Measurements from ENCODE around the gene MT1M. TPM values are rescaled to one million over a fixed set of nuclear protein-coding genes. Genes with fewer than 3 reads are reported as not detected.
"Not testable (repeated sequence)": the region's sequence is repeated elsewhere in the genome, so short reads cannot be mapped to it uniquely, and the experiment has no call there.

The MT1M gene
- total RNA-seq, 2 experiments from 2014 or later: not detected

GRCh38 chr16:56672171-56672570 lies 39.7 kb downstream of the MT1M start:
- Mint-ChIP-seq H3K27me3 (peaks cover 54% of the 10 kb centered on the region), H3K4me1 (ENCODE audit: low read depth) (peaks cover 26% of the 10 kb centered on the region)
- H3K36me3 Mint-ChIP-seq; H3K27ac Mint-ChIP-seq; DNase-seq; H3K9me3 Mint-ChIP-seq; POLR2A ChIA-PET; H3K4me3 Mint-ChIP-seq; intact Hi-C loops (cut with micrococcal nuclease): not testable (repeated sequence)
- CTCF ChIA-PET: interaction anchor here (1.8 to 2.9 kb wide), 2 partner anchors 30 to 95 kb away, joined by 5 to 13 read pairs; no protein-coding TSS in a partner anchor

- DNase-seq: no peak
- no peak overlapping the region for H3K27ac Mint-ChIP-seq
- ChIA-PET CTCF (interaction anchor here (1.2 to 2.9 kb wide), 3 partner anchors 10 to 96 kb away, joined by 4 to 13 read pairs (median 5); no protein-coding TSS in a partner anchor), POLR2A (no interaction called here)
- H3K27me3 Mint-ChIP-seq: peaks cover 47% of the 10 kb centered on the region
- H3K4me3 Mint-ChIP-seq: no peak overlapping the region
- no peaks in the 10 kb centered on the region for H3K36me3 Mint-ChIP-seq
- H3K4me1 Mint-ChIP-seq (ENCODE audit: low read depth): peaks cover 24% of the 10 kb centered on the region
- intact Hi-C loops (cut with micrococcal nuclease): no loop called here
- no peaks in the 10 kb centered on the region for H3K9me3 Mint-ChIP-seq
These were observed 40.5 kb downstream of the MT1M start for GRCh38 chr16:56672761-56673536.

GRCh38 chr16:56673921-56674320 lies 41.5 kb downstream of the MT1M start:
- Mint-ChIP-seq H3K9me3 (no peaks in the 10 kb centered on the region), H3K27me3 (peaks cover 39% of the 10 kb centered on the region), H3K27ac (no peak overlapping the region), H3K4me3 (no peak overlapping the region), H3K4me1 (ENCODE audit: low read depth) (peaks cover 18% of the 10 kb centered on the region), H3K36me3 (no peaks in the 10 kb centered on the region)
- peak; percentile 50 for DNase-seq
- ChIA-PET POLR2A (interaction anchor here (0.6 kb wide), 1 partner anchor 76 kb away, joined by 3 read pairs; no protein-coding TSS in a partner anchor), CTCF (interaction anchor here (1.2 to 2.9 kb wide), 3 partner anchors 11 to 97 kb away, joined by 4 to 13 read pairs (median 5); no protein-coding TSS in a partner anchor)
- intact Hi-C loops (cut with micrococcal nuclease): loop anchor here (1.0 to 2.0 kb wide), 2 partner anchors 17 to 28 kb away; partner anchors contain the start of gene MT1F

GRCh38 chr16:56674570-56674969 lies 42.1 kb downstream of the MT1M start:
- intact Hi-C loops (cut with micrococcal nuclease): loop anchor here (1.0 to 2.0 kb wide), 2 partner anchors 18 to 28 kb away; partner anchors contain the start of gene MT1F
- H3K27ac Mint-ChIP-seq, H3K9me3 Mint-ChIP-seq, CTCF ChIA-PET, DNase-seq, H3K4me3 Mint-ChIP-seq, H3K36me3 Mint-ChIP-seq: not testable (repeated sequence)
- peaks cover 32% of the 10 kb centered on the region for H3K27me3 Mint-ChIP-seq
- POLR2A ChIA-PET: interaction anchor here (0.6 kb wide), 1 partner anchor 76 kb away, joined by 3 read pairs; no protein-coding TSS in a partner anchor
- peaks cover 13% of the 10 kb centered on the region for H3K4me1 Mint-ChIP-seq (ENCODE audit: low read depth)

- H3K27ac Mint-ChIP-seq: no peak overlapping the region
These were observed 43.3 kb downstream of the MT1M start for GRCh38 chr16:56675685-56676210.

GRCh38 chr16:56677474-56677873 lies 45.0 kb downstream of the MT1M start:
- POLR2A ChIA-PET: interaction anchor here (0.6 kb wide), 1 partner anchor 47 kb away, joined by 3 read pairs; no protein-coding TSS in a partner anchor

More at GRCh38 chr16:56675685-56676210, 43.3 kb downstream of the MT1M start:
- intact Hi-C loops (cut with micrococcal nuclease): loop anchor here (2.0 kb wide), 1 partner anchor 19 kb away; the partner anchor contains the start of gene MT1F
- no peaks in the 10 kb centered on the region for H3K9me3 Mint-ChIP-seq
- H3K27me3 Mint-ChIP-seq: peaks cover 22% of the 10 kb centered on the region
- peaks cover 9% of the 10 kb centered on the region for H3K4me1 Mint-ChIP-seq (ENCODE audit: low read depth)
- DNase-seq: peak; percentile 73
- ChIA-PET CTCF (interaction anchor here (2.1 kb wide), 1 partner anchor 26 kb away, joined by 8 read pairs; no protein-coding TSS in a partner anchor), POLR2A (interaction anchor here (1.0 kb wide), 1 partner anchor 11 kb away, joined by 3 read pairs; no protein-coding TSS in a partner anchor)
- H3K36me3 Mint-ChIP-seq: no peaks in the 10 kb centered on the region
- peak overlapping the region; percentile 56 for H3K4me3 Mint-ChIP-seq

GRCh38 chr16:56679078-56679730 lies 46.7 kb downstream of the MT1M start:
- Mint-ChIP-seq H3K9me3 (no peaks in the 10 kb centered on the region), H3K4me3 (no peak overlapping the region)

More at GRCh38 chr16:56677474-56677873, 45.0 kb downstream of the MT1M start:
- no peak overlapping the region for H3K27ac Mint-ChIP-seq
- no peak for DNase-seq
- no peak overlapping the region for H3K4me3 Mint-ChIP-seq
- H3K36me3 Mint-ChIP-seq: no peaks in the 10 kb centered on the region
- intact Hi-C loops (cut with micrococcal nuclease): no loop called here
- H3K27me3 Mint-ChIP-seq: peaks cover 12% of the 10 kb centered on the region
- CTCF ChIA-PET: interaction anchor here (0.8 to 2.1 kb wide), 2 partner anchors 24 to 77 kb away, joined by 3 to 8 read pairs; no protein-coding TSS in a partner anchor
- H3K4me1 Mint-ChIP-seq (ENCODE audit: low read depth): peaks cover 15% of the 10 kb centered on the region
- no peaks in the 10 kb centered on the region for H3K9me3 Mint-ChIP-seq

GRCh38 chr16:56679818-56680217 lies 47.4 kb downstream of the MT1M start:
- POLR2A ChIA-PET: interaction anchor here (1.4 kb wide), 1 partner anchor 71 kb away, joined by 3 read pairs; the partner anchor contains the start of gene MT2A

More at GRCh38 chr16:56679078-56679730, 46.7 kb downstream of the MT1M start:
- intact Hi-C loops (cut with micrococcal nuclease): no loop called here
- DNase-seq: no peak
- H3K27me3 Mint-ChIP-seq: peaks cover 9% of the 10 kb centered on the region
- no peaks in the 10 kb centered on the region for H3K36me3 Mint-ChIP-seq
- CTCF ChIA-PET: interaction anchor here (3.1 kb wide), 1 partner anchor 23 kb away, joined by 16 read pairs; no protein-coding TSS in a partner anchor
- peaks cover 30% of the 10 kb centered on the region for H3K4me1 Mint-ChIP-seq (ENCODE audit: low read depth)
- H3K27ac Mint-ChIP-seq: no peak overlapping the region
- POLR2A ChIA-PET: interaction anchor here (1.4 kb wide), 1 partner anchor 71 kb away, joined by 3 read pairs; the partner anchor contains the start of gene MT2A

GRCh38 chr16:56681939-56682702 lies 49.7 kb downstream of the MT1M start, which contains the start of gene MT1X:
TSS of gene MT1X (plus strand) at chr16:56682470. CDS start at chr16:56682541, 71 bp downstream.
- POLR2A ChIA-PET: interaction anchor here (0.6 to 2.4 kb wide), 6 partner anchors 12 to 203 kb away, joined by 3 to 7 read pairs (median 3); partner anchors contain the start of genes MT1E, MT1G, MT1H and MT2A
- H3K4me3 Mint-ChIP-seq: peak within 1 kb of the TSS; percentile 91
- H3K27me3 Mint-ChIP-seq: no peaks in the 10 kb centered on the region
- peak within 1 kb of the TSS; percentile 93 for H3K27ac Mint-ChIP-seq
- intact Hi-C loops (cut with micrococcal nuclease): loop anchor here (1.0 to 5.0 kb wide), 5 partner anchors 19 to 74 kb away; partner anchors contain the start of genes MT2A and NUP93
- peaks cover 3% of the 10 kb centered on the region for H3K9me3 Mint-ChIP-seq
- CTCF ChIA-PET: interaction anchor here (1.2 to 4.3 kb wide), 3 partner anchors 20 to 106 kb away, joined by 4 to 24 read pairs (median 5); no protein-coding TSS in a partner anchor
- peaks cover 22% of the 10 kb centered on the region for H3K4me1 Mint-ChIP-seq (ENCODE audit: low read depth)
- peak; percentile 96 for DNase-seq
- H3K36me3 Mint-ChIP-seq: peaks cover 8% of the 10 kb centered on the region

More at GRCh38 chr16:56679818-56680217, 47.4 kb downstream of the MT1M start:
- Mint-ChIP-seq H3K36me3 (no peaks in the 10 kb centered on the region), H3K27ac (no peak overlapping the region), H3K4me3 (no peak overlapping the region), H3K9me3 (no peaks in the 10 kb centered on the region), H3K4me1 (ENCODE audit: low read depth) (peaks cover 31% of the 10 kb centered on the region), H3K27me3 (peaks cover 5% of the 10 kb centered on the region)
- CTCF ChIA-PET: interaction anchor here (3.1 kb wide), 1 partner anchor 22 kb away, joined by 16 read pairs; no protein-coding TSS in a partner anchor
- peak; percentile 60 for DNase-seq
- intact Hi-C loops (cut with micrococcal nuclease): loop anchor here (5.0 kb wide), 1 partner anchor 38 kb away; no protein-coding TSS in a partner anchor

GRCh38 chr16:56682703-56683397 lies 50.4 kb downstream of the MT1M start:
- Mint-ChIP-seq H3K36me3 (peaks cover 10% of the 10 kb centered on the region), H3K9me3 (peaks cover 3% of the 10 kb centered on the region), H3K4me3 (peak overlapping the region; percentile 91), H3K4me1 (ENCODE audit: low read depth) (peaks cover 22% of the 10 kb centered on the region), H3K27ac (peak overlapping the region; percentile 84), H3K27me3 (no peaks in the 10 kb centered on the region)
- ChIA-PET CTCF (interaction anchor here (1.2 to 4.3 kb wide), 4 partner anchors 19 to 169 kb away, joined by 3 to 24 read pairs (median 4); no protein-coding TSS in a partner anchor), POLR2A (interaction anchor here (0.6 to 2.4 kb wide), 7 partner anchors 13 to 204 kb away, joined by 3 to 7 read pairs (median 3); partner anchors contain the start of genes MT1E, MT1G, MT1H and MT2A)
- peak; percentile 26 for DNase-seq
- intact Hi-C loops (cut with micrococcal nuclease): loop anchor here (1.0 to 5.0 kb wide), 5 partner anchors 19 to 75 kb away; partner anchors contain the start of genes MT2A and NUP93
